Endothelial cell of umbilical vein (primary cell): ENCODE results near the gene TTC3. TPM values are rescaled to one million over a fixed set of nuclear protein-coding genes. Genes with fewer than 3 reads are reported as not detected.
"Not testable (repeated sequence)": the region's sequence is repeated elsewhere in the genome, so short reads cannot be mapped to it uniquely, and the experiment has no call there.

Source experiments
- BruUV-seq: library from RNA; stranded (reverse); fragments of 400-500 nt; replicated peaks from 2 replicates; lab custom pipeline; 2021; lab: Mats Ljungman, UMichigan
- CTCF ChIA-PET: fragments of 300-600, 350-600 bp; sonication (Branson Sonifier 250); formaldehyde crosslinking; loops from one replicate; lab custom pipeline; 2021; ENCODE audit warnings: antibody characterized with exemption, inconsistent platforms; lab: Charles Lee
- POLR2A ChIA-PET: fragments of 300-600, 350-600 bp; sonication (Branson Sonifier 250); formaldehyde crosslinking; loops from one replicate; lab custom pipeline; 2021; ENCODE audit warnings: antibody characterized with exemption, inconsistent platforms; lab: Charles Lee
- DNase-seq: peaks from one replicate; pipeline ENCODE4 v3.0.0-alpha.2; 2011; ENCODE audit warnings: low read depth, low spot score
- FAIRE-seq: peaks from 2 replicates; lab custom pipeline; 2011; peaks lifted over from hg19 to GRCh38; lab: Jason Lieb, UNC
- H2AFZ ChIP-seq: 2 replicates; pipeline ENCODE4 v1.6.0; 2012; ENCODE audit warnings: low read depth, low read length, control low read depth, inconsistent platforms
- H3K27ac ChIP-seq: 2 replicates; pipeline ENCODE4 v1.5.1; 2011; ENCODE audit warnings: low read depth, mild to moderate bottlenecking, control low read depth, low read length, moderate library complexity; ENCODE audit not compliant: insufficient read depth
- H3K27me3 ChIP-seq, 2 experiments: 2 replicates each; pipeline versions ENCODE4 v1.6.0 to v1.6.1; 2011; ENCODE audit warnings: low read length in 2 of 2, mixed read lengths in 1 of 2; ENCODE audit not compliant: control insufficient read depth in 2 of 2, insufficient read depth in 2 of 2
- H3K36me3 ChIP-seq, 2 experiments: 2 replicates in 1 of 2; 3 replicates in 1 of 2; pipeline ENCODE4 v1.5.1; 2011; ENCODE audit warnings: low read length in 2 of 2, mild to moderate bottlenecking in 1 of 2, moderate library complexity in 1 of 2; ENCODE audit not compliant: control insufficient read depth in 2 of 2, insufficient read depth in 2 of 2; ENCODE audit errors: extremely low read depth in 1 of 2
- H3K4me1 ChIP-seq: 3 replicates; pipeline ENCODE4 v1.5.1; 2011; ENCODE audit warnings: mild to moderate bottlenecking, low read length; ENCODE audit not compliant: control insufficient read depth, insufficient read depth; ENCODE audit errors: extremely low read depth
- H3K4me2 ChIP-seq: 2 replicates; pipeline ENCODE4 v1.6.1; 2011; ENCODE audit warnings: low read length, control low read depth, mixed read lengths; ENCODE audit not compliant: insufficient read depth
- H3K4me3 ChIP-seq, 3 experiments: fragments of 200-600 bp in 1 of 3; sonication (generic), shearing (Covaris generic) in 1 of 3; replicated peaks in 1 of 3; 2 replicates each; pipeline ENCODE4 v1.5.1; 2011 to 2016; ENCODE audit warnings: control low read depth in 3 of 3, low read length in 3 of 3, mild to moderate bottlenecking in 2 of 3, inconsistent platforms in 1 of 3, low read depth in 1 of 3, moderate library complexity in 1 of 3; ENCODE audit not compliant: insufficient read depth in 1 of 3
- H3K79me2 ChIP-seq: 2 replicates; pipeline ENCODE4 v1.6.0; 2012; ENCODE audit warnings: low read length, inconsistent platforms; ENCODE audit not compliant: control insufficient read depth, insufficient read depth
- H3K9ac ChIP-seq: replicated peaks from 2 replicates; pipeline ENCODE3; 2011; ENCODE audit warnings: low read length, control low read depth; ENCODE audit not compliant: insufficient read depth; ENCODE audit errors: extremely low read depth
- H3K9me1 ChIP-seq: replicated peaks from 3 replicates; pipeline ENCODE4 v1.6.0; 2011; ENCODE audit warnings: mild to moderate bottlenecking, low read length; ENCODE audit not compliant: control insufficient read depth, insufficient read depth; ENCODE audit errors: extremely low read depth
- H3K9me3 ChIP-seq: replicated peaks from 2 replicates; pipeline ENCODE4 v1.5.1; 2012; ENCODE audit warnings: low read length, inconsistent platforms; ENCODE audit not compliant: control insufficient read depth, insufficient read depth
- H4K20me1 ChIP-seq: replicated peaks from 2 replicates; pipeline ENCODE3; 2011; ENCODE audit warnings: mild to moderate bottlenecking, low read length; ENCODE audit not compliant: control insufficient read depth, insufficient read depth; ENCODE audit errors: extremely low read depth
- FOS ChIP-seq: IDR thresholded peaks from 2 replicates; pipeline ENCODE4 v1.6.1; 2011; ENCODE audit warnings: mild to moderate bottlenecking, low read length, moderate library complexity, borderline replicate concordance; ENCODE audit not compliant: insufficient read depth
- MAX ChIP-seq: IDR thresholded peaks from 2 replicates; pipeline ENCODE4 v1.6.1; 2011; ENCODE audit not compliant: insufficient read depth, insufficient read length
- POLR2AphosphoS5 ChIP-seq: IDR thresholded peaks from 2 replicates; pipeline ENCODE4 v1.6.1; 2012; ENCODE audit warnings: low read depth, mild to moderate bottlenecking, control low read depth, low read length, moderate library complexity; ENCODE audit not compliant: insufficient read depth
- dilution Hi-C: fragments of 300-500 bp; cut with MboI; formaldehyde crosslinking; loops from one replicate; pipeline ENCODE4 v1.15.0; 2019; ENCODE audit warnings: low sequenced_read_pairs; ENCODE audit not compliant: extremely low pct_ligation_motif_present
- intact Hi-C: fragments of 100-400 bp; cut with micrococcal nuclease; formaldehyde crosslinking; loops from one replicate; pipeline ENCODE4 v1.10.0; 2022
- polyA plus RNA-seq, 4 experiments: library from polyadenylated mRNA; depleted of rRNA in 3 of 4; stranded (reverse) in 3 of 4; unstranded in 1 of 4; fragments of >200 nt; gene quantifications; 2 replicates each; pipeline versions ENCODE4 v1.2.1 to v1.2.3, GENCODE V29; 2011 to 2012; ENCODE audit warnings: missing spikeins in 1 of 4
- total RNA-seq: library from RNA; stranded (reverse); gene quantifications from 2 replicates; pipeline ENCODE4 v1.2.3, GENCODE V29; 2021

The TTC3 gene
- total and polyA plus RNA-seq, 2 donors (not counting 3 experiments of a cell fraction or from before 2014, with no cell fraction given), result 26.2 to 113 TPM

GRCh38 chr21:37222248-37222647 is 149.2 kb downstream of the TTC3 start:
- H3K4me1 ChIP-seq, H4K20me1 ChIP-seq, H3K4me3 ChIP-seq, H3K27me3 ChIP-seq, BruUV-seq, DNase-seq, POLR2A ChIA-PET, H3K27ac ChIP-seq, H3K9me1 ChIP-seq, FAIRE-seq, H3K4me2 ChIP-seq, H2AFZ ChIP-seq, H3K9me3 ChIP-seq, CTCF ChIA-PET, dilution Hi-C loops, H3K9ac ChIP-seq, H3K79me2 ChIP-seq: not testable (repeated sequence)
- intact Hi-C loops, result loop anchor here (10.0 kb wide), 1 partner anchor 777 kb away; no protein-coding TSS in a partner anchor
- H3K36me3 ChIP-seq, result peaks cover 6 to 23% of the 10 kb centered on the region in 2 experiments

GRCh38 chr21:37223804-37224345 is 150.8 kb downstream of the TTC3 start:
- H3K4me3 ChIP-seq, result no peak overlapping the region
- intact Hi-C loops (loop anchor here (10.0 kb wide), 1 partner anchor 779 kb away; no protein-coding TSS in a partner anchor), dilution Hi-C loops (no loop called here)
- no peak overlapping the region for H2AFZ ChIP-seq
- H3K9me3 ChIP-seq, result no peaks in the 10 kb centered on the region
- ChIA-PET POLR2A (interaction anchor here (0.6 kb wide), 1 partner anchor 18 kb away, joined by 3 read pairs; no protein-coding TSS in a partner anchor), CTCF (no interaction called here)
- H3K79me2 ChIP-seq, result no peaks in the 10 kb centered on the region
- no peaks in the 10 kb centered on the region for H3K27me3 ChIP-seq
- TF ChIP-seq FOS (no peak), POLR2AphosphoS5 (no peak), MAX (no peak)
- FAIRE-seq, result no peak
- H3K9ac ChIP-seq, result no peak overlapping the region
- H3K27ac ChIP-seq, result no peak overlapping the region
- H4K20me1 ChIP-seq, result no peaks in the 10 kb centered on the region
- no peaks in the 10 kb centered on the region for H3K9me1 ChIP-seq
- TSS peak; percentile 15 for BruUV-seq
- peaks cover 8% of the 10 kb centered on the region for H3K4me1 ChIP-seq
- no peak overlapping the region for H3K4me2 ChIP-seq
- DNase-seq, result no peak
- peaks cover 8 to 32% of the 10 kb centered on the region in 2 experiments for H3K36me3 ChIP-seq
